ENCODE measurements around the gene GPC5.

GPC5 gene

DNA sequence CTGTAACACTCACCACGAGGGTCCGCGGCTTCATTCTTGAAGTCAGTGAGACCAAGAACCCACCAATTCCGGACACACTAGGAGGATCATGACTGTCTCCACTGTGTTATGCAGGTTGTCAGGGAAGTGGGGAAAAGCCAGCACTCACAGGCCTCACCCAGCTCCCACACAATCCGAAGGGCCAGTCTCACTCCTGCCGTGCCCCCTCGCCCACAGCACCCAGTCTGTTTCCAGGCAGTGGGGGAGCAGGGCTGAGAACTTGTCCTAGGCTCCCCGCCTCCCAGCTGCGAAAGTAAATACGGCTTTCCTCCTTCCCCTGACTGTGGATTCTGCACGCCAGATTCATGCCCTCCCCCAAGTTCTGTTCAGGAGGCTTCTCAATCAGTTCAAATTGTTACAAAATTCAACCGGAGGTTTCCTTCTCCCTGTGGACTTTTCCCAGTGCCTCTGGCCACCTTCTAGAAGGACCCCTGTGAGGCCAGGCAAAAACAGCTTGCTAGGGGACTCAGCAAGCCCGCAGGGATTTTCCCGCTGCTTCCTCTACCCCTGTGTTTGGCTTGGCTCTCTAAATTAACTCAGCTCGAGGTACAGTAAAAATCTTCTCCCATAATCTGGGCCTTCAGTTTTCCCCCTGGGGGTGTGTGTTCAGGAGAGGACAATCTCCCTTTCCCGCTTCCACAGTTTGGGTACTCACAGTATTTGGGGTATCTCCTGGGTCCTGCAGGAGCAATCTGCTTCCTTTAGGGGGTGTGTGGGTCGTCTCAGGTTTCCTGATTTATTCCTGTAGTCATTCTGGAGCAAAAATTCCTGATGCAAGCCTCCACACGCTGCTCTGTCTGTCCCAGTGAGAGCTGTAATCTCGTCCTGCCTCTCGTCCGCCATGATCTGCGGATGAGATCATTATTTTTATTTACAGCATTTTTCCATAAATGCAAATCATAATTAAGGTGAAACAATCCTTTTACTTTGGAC is 899.8 kb downstream of the GPC5 start:
- DNase-seq, result peak in 2 of 10 donors; percentile 53 to 74
- intact Hi-C loops (cut with DNase I), result no loop called here

DNA sequence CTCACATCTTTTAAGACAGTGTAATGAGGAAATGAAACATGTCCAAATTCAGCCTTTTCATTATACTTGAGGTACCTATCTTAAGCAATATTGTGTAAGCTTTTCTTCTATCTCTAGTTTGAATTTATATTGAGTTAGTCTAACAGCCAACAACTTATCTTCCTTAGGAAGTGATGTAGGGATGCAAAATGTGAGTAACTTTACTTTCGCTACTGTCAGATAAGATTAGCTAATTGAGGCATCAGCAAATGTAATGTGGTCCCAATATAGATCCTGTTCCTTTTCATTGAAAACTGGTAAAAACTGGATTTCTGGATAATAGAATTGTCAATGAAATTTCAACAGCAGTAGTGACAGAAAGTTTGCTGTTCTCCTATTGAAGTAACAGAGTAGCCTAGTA is 902.2 kb downstream of the GPC5 start:
- DNase-seq, result no peak
- intact Hi-C loops (cut with DNase I), result no loop called here

DNA sequence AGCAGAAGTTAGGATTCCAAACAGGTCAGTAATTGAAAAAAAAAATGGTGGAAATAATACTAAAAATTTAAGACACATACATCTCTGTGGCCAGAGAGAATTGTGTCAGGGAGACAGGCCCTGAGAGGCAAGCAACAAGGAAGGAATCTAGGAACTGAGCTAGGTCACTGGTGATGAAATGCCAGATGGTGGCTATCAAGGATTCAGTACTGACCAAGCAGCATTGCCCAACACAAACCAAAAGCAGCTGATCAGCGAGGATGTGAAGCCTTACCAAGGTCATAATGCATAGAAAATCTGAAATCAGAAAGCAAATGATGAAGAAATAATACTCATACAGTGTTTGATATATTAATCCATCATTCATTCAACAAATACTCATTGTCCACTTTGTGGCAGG is 905.0 kb downstream of the GPC5 start:
- no peak for DNase-seq
- intact Hi-C loops (cut with DNase I), result no loop called here

DNA sequence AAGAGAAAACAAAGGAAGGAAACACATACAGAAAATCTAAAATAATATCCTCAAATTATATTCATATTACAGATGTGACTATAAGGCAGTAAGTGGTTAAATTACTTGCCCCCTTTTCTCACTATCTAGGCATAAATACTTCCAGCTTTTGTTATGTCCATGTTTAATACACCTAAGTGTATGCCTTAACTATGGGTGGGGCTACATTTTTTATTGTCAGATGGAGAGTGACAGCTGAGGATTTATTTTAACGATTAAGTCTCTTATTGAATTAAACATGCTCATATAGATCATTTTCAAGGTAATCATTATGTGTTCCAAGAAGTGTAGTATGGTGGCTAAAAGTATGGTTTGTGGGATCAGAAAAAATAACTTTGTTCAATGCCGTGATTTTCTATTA is 909.3 kb downstream of the GPC5 start:
- no peak for DNase-seq
- intact Hi-C loops (cut with DNase I), result no loop called here

DNA sequence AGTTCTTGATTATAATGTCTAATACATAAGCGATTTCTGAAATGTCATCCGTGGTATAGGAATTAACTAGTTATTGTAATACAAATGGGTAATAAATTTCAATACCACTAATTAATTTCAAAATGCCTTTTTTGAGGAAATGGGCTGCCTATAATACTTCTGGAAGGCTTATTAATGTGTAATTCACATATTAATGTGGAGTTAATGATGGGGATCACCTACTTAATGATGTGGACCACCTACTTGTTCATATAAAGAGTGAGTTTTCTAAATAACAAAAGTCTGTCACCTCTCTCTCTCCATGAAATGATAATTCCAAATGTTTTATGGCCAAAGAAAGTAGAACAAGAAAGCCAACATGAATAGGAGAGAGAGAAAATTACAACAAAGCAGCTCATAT is 914.4 kb downstream of the GPC5 start:
- no peak for DNase-seq
- intact Hi-C loops (cut with DNase I), result no loop called here

DNA sequence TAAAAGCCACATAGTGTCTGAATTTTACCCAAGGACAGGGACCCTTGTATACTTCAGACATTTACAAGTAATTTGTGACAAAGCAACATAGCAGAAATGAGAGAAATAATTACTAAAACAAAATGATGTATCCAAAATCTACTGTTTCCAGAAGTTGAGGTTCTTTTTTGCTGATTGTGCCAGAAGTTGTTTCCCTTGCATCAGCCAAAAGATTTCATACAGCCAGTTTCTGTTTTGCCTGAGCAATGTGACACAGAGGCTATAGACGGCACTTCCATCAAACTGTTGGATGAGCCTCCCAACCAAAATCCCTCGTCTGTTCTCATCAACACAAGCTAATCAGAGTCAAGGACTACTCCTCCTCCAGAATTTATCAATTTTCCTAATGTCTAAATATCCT is 915.0 kb downstream of the GPC5 start:
- no peak for DNase-seq
- intact Hi-C loops (cut with DNase I), result no loop called here

DNA sequence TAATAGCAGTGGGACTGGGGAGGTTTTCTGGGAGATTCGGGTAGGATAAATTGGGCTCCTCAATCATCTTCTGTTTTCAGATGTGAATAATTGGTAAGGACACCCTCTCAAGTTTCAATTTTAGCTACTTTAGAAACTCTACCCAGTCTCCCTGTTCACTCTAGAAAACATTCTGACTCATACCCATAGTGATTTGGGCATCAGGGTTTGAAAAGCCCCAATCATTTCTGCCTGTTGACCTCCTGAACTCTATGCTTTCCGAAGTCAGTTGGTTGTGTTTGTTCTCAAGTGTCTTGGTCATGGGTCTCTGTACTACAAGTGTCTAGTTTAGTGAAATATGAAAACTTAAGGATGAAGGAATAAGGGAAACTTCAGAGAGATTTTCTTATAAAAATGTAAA is 916.8 kb downstream of the GPC5 start:
- DNase-seq, result no peak
- intact Hi-C loops (cut with DNase I), result no loop called here

DNA sequence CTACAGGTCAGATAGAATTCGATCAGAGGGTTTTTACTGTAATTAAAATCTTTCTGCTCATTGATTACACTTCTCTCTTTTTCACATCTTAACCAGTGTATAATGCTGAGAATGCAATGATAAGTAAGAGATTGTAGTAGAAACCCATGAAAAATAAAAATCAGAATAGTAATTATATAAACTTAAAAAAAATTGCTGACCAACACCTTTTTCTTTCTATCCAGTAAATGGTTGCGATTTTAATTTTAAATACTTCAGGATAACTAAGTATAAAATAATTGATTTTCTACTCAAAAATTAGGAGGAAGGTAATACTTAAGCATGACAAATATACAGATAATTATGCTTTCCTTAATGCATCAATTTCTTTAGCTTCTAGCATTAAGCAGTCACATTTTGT is 917.6 kb downstream of the GPC5 start:
- intact Hi-C loops (cut with DNase I), result no loop called here
- DNase-seq, result no peak

DNA sequence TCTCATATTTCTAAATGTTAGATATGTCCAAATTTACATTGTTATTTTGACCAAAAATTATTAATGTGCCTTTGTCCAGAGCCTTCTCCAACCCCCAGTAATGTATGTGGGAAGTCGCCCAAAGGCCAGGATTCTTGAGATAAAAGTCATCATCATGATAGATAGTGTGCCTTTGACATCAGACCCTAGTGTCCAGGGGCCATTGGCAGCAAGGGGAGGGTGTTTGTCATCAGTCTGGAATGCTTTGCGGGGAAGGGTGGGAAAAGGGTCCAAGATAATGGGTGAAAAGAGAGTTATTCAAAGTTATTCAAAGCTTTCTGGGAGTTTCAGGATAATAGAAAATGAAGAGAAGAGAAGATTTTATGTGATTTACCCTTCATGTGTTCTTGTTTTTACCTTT is 918.6 kb downstream of the GPC5 start:
- DNase-seq, result no peak
- intact Hi-C loops (cut with DNase I), result no loop called here

DNA sequence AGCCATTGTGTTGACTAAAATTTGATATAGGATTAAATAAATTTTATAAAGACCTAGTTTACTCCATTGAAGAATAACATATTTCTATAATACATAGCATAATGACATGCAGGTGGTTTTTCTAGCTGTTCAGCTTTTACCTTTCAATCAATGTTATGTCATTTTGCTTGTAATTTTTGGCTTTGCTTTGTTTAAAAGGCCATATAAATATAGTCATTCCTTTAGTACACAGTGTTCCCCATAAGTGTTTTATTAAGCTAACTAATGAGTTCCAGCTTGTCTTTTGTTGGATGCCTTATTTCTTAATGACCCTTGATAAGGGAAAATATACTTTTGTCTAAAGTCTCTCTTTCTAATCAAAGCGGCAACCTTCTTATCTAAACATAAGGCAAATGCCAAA is 921.9 kb downstream of the GPC5 start:
- intact Hi-C loops (cut with DNase I), result no loop called here

DNA sequence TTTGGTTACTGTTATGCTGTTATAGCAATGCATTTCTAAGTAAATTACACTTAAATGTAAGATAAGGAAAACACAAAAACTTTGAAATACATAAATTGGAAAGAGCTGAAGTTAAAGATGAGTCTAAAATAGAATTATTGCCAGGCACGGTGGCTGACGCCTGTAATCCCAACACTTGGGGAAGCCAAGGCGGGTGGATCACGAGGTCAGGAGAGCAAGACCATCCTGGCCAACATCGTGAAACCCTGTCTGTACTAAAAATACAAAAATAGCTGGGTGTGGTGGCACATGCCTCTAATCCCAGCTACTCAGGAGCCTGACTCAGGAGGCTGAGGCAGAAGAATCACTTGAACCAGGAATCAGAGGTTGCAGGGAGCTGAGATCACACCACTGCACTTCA is 922.8 kb downstream of the GPC5 start:
- intact Hi-C loops (cut with DNase I), result no loop called here

More for the DNA sequence above, 921.9 kb downstream of the GPC5 start:
- DNase-seq, result no peak

DNA sequence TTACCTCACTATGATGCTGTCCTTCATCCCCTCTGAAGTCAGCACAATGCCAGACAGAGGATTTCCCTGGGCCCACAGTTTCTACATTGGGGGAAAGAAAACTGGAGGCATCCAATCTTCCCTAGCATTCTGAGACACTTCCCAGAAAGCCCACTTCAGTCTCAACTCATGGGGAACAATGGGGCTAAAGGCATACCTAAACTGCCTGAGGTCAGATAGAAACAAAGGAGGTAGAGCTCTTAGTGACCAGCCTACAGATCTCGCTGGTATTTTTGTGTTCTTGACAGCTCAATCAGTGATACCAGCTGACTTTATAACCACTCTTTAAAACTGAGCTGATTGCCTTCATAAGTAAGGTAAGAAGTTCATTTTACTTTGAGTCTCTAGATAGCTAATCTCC is 947.2 kb downstream of the GPC5 start:
- intact Hi-C loops (cut with DNase I), result no loop called here
- DNase-seq, result no peak

More for the DNA sequence above, 922.8 kb downstream of the GPC5 start:
- peak in 1 of 10 donors; percentile 52 for DNase-seq

DNA sequence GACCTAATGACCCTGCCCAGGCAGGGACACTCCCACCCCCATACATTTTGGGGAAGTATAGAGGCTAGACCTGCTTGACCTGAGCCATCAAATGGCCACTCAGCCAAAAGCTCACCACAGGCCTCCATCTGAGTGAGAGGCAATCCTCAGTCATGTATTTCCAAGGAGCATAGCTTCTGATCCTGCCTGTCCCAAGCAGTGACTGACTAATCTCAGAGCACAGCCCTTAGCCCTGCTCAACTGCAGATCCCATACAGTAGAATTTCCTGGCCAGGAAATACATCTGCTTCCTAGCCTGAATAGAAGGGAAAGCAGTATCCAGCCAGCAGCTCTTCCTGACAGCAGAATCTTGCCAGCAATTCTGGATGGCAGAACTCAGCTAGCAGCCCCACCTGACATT is 947.6 kb downstream of the GPC5 start:
- DNase-seq, result no peak
- intact Hi-C loops (cut with DNase I), result no loop called here

DNA sequence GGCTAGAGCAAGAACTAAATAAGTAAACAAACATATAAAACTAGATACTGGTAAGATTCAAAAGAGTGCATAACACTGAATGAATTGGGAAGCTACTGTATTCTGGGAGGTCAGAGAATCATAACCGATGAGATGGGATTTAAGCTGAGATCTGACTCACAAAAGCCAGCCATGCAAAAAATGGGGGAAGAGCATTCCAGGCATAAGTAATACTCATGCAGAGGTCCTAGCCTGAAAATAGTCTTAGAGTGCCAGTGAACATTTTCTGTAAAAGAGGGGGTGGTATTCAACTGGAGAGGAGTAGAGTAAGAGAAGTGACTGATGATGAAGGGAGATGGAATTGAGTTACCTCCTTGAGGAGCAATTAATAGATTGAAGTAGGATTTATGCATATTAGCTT is 956.2 kb downstream of the GPC5 start:
- no peak for DNase-seq
- intact Hi-C loops (cut with DNase I), result no loop called here

DNA sequence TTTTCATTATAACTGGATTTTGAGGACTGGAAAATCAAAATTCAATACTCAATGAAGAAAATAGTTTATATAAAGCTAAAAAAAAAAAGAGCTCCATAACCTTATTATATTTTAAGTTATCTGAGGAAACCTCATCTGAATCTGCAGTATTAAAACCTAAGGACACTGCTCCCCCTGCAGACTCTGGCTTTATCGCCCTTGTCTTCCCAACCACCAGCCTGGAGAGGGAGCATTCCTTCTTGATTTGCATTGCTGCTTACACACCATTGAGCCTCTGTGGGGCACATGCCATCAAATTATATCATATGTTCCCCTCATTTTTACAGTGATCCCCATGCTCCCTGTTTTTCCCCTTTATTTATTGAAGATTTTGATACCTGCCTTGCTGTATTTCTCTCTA is 956.8 kb downstream of the GPC5 start:
- no peak for DNase-seq
- intact Hi-C loops (cut with DNase I), result no loop called here

DNA sequence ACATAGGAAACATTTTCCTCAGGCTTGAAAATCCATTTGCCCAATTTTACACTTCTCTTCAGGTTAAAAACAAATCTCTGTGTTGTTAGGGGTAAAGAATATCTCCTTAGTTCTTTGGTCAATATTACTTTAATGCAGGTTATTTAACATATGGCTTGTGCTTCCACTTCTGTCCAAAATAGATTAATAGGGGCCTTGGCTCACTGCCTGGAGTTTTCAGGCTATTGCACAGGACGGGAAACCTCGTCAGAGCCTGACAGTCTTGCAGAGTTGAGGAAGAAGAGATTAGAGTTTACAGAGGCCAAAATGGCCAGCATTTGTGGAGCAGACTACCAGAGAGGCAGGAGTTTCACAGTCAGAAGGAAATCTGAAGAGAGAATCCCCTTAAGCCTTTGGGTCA is 964.3 kb downstream of the GPC5 start:
- no peak for DNase-seq
- intact Hi-C loops (cut with DNase I), result no loop called here

DNA sequence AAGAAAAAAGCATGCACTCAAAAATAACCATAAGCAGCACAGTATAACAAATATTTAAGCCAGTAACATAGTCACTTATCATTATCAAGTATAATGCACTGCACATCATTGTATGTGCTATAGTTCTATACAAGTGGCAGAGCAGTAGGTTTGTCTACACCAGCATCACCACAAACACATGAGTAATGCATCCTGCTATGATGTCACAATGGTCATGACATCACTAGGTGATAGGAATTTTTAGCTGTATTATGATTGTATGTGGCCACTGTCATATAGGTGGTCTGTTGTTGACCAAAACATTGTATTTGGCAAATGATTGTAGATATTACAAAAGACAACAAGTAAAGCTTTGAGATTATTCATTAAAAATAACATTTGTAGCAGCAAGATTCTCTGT is 967.5 kb downstream of the GPC5 start:
- no peak for DNase-seq
- intact Hi-C loops (cut with DNase I), result no loop called here

DNA sequence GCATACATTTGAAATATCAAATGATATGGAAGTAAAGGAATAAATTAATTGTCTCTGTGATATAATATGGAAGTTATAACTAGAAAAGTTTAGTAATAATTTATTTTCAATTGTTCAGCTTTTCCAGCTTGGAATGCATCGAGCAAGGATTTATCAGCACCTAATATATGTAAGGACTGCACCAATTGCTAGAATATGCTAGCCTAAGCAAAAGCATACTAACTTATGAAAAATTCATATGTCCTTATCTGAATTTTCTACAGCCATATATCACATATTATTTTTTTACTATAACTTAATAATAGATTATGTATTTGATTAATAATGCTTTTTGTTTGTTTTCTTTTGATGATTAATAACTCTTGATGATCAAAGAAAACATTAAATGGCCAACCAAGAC is 979.0 kb downstream of the GPC5 start:
- intact Hi-C loops (cut with DNase I), result no loop called here

DNA sequence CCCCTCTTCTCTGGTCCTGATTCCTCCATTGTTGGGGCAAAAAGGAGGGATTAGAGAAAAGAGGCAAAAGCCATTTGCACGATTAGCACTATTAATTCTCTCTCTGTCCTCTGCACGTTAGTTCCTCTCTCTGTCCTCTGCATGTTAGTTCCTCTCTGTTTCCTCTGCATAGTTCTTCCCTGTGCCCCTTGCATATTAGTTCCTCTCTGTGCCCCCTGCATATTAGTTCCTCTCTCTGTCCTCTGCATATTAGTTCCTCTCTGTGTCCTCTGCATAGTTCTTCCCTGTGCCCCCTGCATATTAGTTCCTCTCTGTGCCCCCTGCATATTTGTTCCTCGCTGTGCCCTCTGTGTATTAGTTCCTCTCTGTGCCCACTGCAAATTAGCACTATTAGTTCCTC is 981.0 kb downstream of the GPC5 start:
- no peak for DNase-seq
- intact Hi-C loops (cut with DNase I), result no loop called here

More for the DNA sequence above, 979.0 kb downstream of the GPC5 start:
- no peak for DNase-seq

DNA sequence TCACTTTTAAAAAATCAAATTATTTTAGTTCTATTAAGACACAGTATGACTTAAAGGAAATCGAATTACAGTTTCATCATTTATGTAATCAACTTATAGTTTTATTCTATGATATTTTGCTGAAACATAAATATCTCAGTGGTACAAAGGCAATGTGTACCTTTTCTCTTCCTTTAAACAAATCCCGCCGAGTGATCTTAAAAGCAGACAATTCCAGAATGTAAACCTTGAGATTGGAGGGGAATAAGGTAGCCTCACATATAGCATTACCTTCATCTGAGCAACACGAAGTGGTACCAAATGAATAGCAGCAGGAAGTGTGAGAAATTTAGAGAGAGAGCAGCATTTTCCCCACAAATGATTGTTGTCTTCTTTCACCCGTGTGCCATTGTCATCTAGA is 986.0 kb downstream of the GPC5 start:
- intact Hi-C loops (cut with DNase I), result no loop called here
- no peak for DNase-seq

DNA sequence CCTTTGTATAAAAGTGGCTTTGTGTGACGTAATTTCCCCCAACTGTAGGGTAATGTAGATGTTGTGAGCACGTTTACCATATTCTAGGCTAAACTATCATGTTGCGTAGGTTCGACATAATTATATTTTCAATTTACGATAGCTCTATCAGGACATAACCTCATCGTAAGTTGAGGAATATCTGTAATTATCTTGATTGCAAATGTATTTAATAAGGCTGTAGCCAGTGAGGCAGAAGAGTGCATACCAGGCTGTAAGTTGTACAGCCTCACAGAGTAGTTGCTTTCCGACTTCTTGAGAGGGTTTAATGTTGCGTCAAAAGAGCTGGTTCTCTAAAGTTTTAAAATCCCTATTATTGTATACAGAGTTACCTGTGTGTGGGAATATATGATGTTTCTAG is 988.8 kb downstream of the GPC5 start:
- intact Hi-C loops (cut with DNase I), result no loop called here
- no peak for DNase-seq

DNA sequence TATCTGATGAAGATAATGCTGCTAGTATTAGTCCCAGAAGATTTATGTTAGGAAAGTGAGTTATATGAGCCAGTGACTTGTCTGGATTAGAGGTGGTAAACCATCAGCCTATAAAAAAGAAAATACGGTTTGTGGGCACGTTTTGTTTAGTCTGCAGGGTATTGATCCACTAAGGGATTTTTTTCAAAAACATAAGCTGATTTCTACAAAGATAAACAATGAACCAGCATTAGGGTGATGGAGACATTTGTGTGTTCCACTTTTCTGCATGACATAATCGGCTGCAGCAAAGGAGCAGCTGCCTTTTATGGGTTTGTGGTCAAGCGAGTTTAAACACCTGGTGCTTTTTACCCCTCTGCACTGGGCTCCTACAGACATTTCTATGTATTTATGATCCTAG is 991.8 kb downstream of the GPC5 start:
- intact Hi-C loops (cut with DNase I), result no loop called here
- no peak for DNase-seq

DNA sequence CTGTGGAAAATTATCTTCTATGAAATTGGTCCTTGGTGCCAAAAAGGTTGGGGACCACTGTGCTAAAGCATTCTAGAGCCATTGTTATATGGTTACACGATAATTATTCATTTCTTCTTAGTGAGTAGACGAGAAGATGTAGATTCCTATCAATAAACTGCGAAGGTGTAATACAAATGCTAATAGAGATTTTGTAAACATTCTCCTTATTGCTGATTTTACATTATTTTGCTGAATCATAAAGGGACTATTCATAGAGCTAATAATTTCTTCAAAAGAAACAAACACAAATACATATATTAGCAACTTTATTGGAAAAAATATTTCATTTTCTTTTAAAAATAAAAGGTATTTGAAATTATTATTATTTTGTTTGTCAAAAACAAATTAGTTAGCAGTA is 1005.2 kb downstream of the GPC5 start:
- intact Hi-C loops (cut with DNase I), result no loop called here
- no peak for DNase-seq

Data from posterior cingulate gyrus (tissue), 11 donors.